HT1080 (cell line): ENCODE results near the gene CFAP221. TPM values are rescaled to one million over a fixed set of nuclear protein-coding genes. Genes with fewer than 3 reads are reported as not detected.
"Not testable (repeated sequence)": the region's sequence is repeated elsewhere in the genome, so short reads cannot be mapped to it uniquely, and the experiment has no call there.

Source experiments
- DNase-seq: peaks from one replicate; pipeline ENCODE4 v3.0.0-alpha.2; 2015; ENCODE audit warnings: low read depth
- total RNA-seq: library from RNA; depleted of rRNA; stranded (reverse); fragments of >200 nt; shearing (Covaris generic); gene quantifications from 2 replicates; pipeline ENCODE4 v1.2.3, GENCODE V29; 2014

CFAP221 gene
- total RNA-seq, 1 experiment from 2014 or later, result not detected

- no peak for DNase-seq
Measured at GRCh38 chr2:119584469-119584868, 40.2 kb downstream of the CFAP221 start.

- DNase-seq, result no peak
Measured at GRCh38 chr2:119586085-119586484, 41.8 kb downstream of the CFAP221 start.

- DNase-seq, result no peak
Measured at GRCh38 chr2:119590873-119591272, 46.6 kb downstream of the CFAP221 start.

GRCh38 chr2:119591523-119591922 lies 47.3 kb downstream of the CFAP221 start:
- no peak for DNase-seq

- no peak for DNase-seq
Measured at GRCh38 chr2:119592436-119592835, 48.2 kb downstream of the CFAP221 start.

- DNase-seq, result no peak
Measured at GRCh38 chr2:119596638-119597037, 52.4 kb downstream of the CFAP221 start.

GRCh38 chr2:119598596-119599263 lies 54.5 kb downstream of the CFAP221 start:
- DNase-seq, result no peak

- DNase-seq, result no peak
Measured at GRCh38 chr2:119599384-119599783, 55.1 kb downstream of the CFAP221 start.

GRCh38 chr2:119605096-119605495 lies 60.8 kb downstream of the CFAP221 start:
- DNase-seq, result no peak

- no peak for DNase-seq
Measured at GRCh38 chr2:119606674-119607073, 62.4 kb downstream of the CFAP221 start.

- no peak for DNase-seq
Measured at GRCh38 chr2:119608553-119608952, 64.3 kb downstream of the CFAP221 start.

GRCh38 chr2:119609337-119609736 lies 65.1 kb downstream of the CFAP221 start:
- no peak for DNase-seq

GRCh38 chr2:119614140-119614539 lies 69.9 kb downstream of the CFAP221 start:
- not testable (repeated sequence) for DNase-seq

GRCh38 chr2:119616421-119616820 lies 72.2 kb downstream of the CFAP221 start:
- DNase-seq, result no peak

- no peak for DNase-seq
Measured at GRCh38 chr2:119617455-119617854, 73.2 kb downstream of the CFAP221 start.

GRCh38 chr2:119618725-119619124 lies 74.5 kb downstream of the CFAP221 start:
- DNase-seq, result not testable (repeated sequence)

GRCh38 chr2:119625226-119625625 lies 81.0 kb downstream of the CFAP221 start:
- DNase-seq, result no peak

- DNase-seq, result no peak
Measured at GRCh38 chr2:119629323-119629825, 85.1 kb downstream of the CFAP221 start.

GRCh38 chr2:119630121-119630520 lies 85.9 kb downstream of the CFAP221 start:
- no peak for DNase-seq

GRCh38 chr2:119637371-119637770 lies 93.1 kb downstream of the CFAP221 start:
- no peak for DNase-seq

- DNase-seq, result no peak
Measured at GRCh38 chr2:119638246-119638645, 94.0 kb downstream of the CFAP221 start.

- no peak for DNase-seq
Measured at GRCh38 chr2:119638685-119639554, 94.7 kb downstream of the CFAP221 start.
